Measurements from ENCODE around the gene COBL. TPM values are rescaled to one million over a fixed set of nuclear protein-coding genes. Genes with fewer than 3 reads are reported as not detected.

COBL gene
- total RNA-seq, 1 donor from 2014 or later: 0.05 TPM

DNA sequence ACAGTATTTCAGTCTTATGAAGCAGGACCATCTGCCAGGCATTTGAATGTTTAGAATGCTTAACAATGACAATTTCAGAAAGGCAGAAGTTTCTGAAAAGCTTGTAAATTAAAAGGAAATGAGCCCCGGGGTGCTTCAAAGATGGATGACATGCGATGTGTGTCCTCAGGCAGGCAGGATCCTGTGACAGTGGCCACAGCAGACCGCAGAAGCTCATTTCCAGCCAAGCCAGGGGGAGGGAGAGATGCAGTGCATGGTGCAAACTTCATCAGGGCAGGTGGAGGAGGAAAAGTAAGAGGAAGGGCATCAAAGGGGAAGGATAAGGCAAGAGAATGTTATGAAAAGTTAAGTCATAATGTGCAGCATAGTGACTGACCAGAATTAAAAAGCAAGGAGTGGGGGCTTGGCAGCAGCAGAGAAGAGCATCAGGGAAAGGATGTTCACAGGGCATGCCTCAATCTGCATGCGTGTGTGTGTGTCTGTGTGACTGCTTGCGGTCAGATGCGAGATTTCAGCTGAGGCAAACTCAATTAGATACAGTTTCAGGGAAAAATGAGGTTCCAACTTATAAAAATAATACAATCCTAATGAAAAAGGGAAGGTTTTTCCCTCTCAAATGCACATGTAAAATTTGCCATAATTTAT is 173.7 kb downstream of the COBL start:
- Mint-ChIP-seq H3K4me1 (peaks cover 6% of the 10 kb centered on the region), H3K9me3 (no peaks in the 10 kb centered on the region), H3K4me3 (no peak overlapping the region), H3K27me3 (ENCODE audit: low read depth) (peaks cover 4% of the 10 kb centered on the region), H3K36me3 (ENCODE audit: low read depth) (no peaks in the 10 kb centered on the region), H3K27ac (ENCODE audit: unreplicated experiment) (peak overlapping the region; percentile 3)
- TF ChIP-seq, protein P1, sequence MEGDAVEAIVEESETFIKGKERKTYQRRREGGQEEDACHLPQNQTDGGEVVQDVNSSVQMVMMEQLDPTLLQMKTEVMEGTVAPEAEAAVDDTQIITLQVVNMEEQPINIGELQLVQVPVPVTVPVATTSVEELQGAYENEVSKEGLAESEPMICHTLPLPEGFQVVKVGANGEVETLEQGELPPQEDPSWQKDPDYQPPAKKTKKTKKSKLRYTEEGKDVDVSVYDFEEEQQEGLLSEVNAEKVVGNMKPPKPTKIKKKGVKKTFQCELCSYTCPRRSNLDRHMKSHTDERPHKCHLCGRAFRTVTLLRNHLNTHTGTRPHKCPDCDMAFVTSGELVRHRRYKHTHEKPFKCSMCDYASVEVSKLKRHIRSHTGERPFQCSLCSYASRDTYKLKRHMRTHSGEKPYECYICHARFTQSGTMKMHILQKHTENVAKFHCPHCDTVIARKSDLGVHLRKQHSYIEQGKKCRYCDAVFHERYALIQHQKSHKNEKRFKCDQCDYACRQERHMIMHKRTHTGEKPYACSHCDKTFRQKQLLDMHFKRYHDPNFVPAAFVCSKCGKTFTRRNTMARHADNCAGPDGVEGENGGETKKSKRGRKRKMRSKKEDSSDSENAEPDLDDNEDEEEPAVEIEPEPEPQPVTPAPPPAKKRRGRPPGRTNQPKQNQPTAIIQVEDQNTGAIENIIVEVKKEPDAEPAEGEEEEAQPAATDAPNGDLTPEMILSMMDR (conservative IDR thresholded peaks at IDR 0.05): no peak
- DNase-seq (ENCODE audit: low read depth, low spot score): no peak

- TF ChIP-seq, protein P1 (conservative IDR thresholded peaks at IDR 0.05): peak; percentile 66
- H3K4me3 Mint-ChIP-seq: no peak overlapping the region
- DNase-seq (ENCODE audit: low read depth, low spot score): no peak
- H3K9me3 Mint-ChIP-seq: no peaks in the 10 kb centered on the region
- H3K27me3 Mint-ChIP-seq (ENCODE audit: low read depth): peaks cover 4% of the 10 kb centered on the region
- H3K27ac Mint-ChIP-seq (ENCODE audit: unreplicated experiment): no peak overlapping the region
- no peaks in the 10 kb centered on the region for H3K36me3 Mint-ChIP-seq (ENCODE audit: low read depth)
- H3K4me1 Mint-ChIP-seq: peaks cover 6% of the 10 kb centered on the region
Observed at GRCh38 chr7:51141451-51142003, 175.1 kb downstream of the COBL start.

DNA sequence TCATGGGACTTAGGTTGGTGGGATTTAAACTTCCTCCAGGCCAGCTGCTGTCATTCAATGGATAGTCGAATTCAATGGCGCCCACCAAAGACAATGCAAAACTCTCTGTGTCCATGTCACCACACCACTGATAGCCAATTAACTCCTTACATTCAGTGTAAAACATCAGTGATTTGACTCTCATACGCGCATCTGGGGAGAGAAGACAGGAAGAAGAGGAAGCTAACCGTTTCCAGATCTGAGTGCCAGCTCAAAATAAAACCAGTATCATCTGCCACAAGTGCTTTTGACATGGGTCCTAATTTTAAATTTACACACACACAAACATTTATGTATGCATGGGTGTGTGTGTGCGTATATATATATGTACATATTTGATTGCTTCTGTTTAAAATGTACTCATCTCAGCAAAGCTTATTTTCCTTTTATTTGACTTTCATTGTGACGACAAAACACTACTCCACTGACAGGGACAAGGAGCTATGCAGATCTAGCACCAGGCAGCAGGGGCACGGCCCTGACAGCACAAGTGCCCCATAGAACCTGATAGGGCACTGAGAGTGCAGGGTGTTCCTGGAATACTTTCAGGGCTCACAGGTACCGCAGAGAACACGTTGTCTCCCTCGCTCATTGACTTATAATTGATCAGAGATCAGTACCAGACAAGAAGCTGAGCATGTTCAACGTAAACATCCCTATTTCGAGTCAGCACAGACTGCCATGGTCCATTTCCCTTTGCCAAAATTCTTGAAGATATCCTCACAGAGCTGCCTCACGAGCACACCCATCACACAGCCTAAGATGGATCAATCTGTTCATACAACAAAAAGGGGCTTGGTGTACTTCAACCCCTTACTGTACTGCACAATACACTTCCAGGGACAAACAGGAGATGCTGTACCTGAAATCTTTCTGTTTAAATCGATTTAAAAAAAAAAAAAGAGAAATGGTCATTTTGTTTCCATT is 176.1 kb downstream of the COBL start:
- no peak overlapping the region for H3K27ac Mint-ChIP-seq (ENCODE audit: unreplicated experiment)
- TF ChIP-seq, protein P1 (conservative IDR thresholded peaks at IDR 0.05): no peak
- H3K4me1 Mint-ChIP-seq: peaks cover 6% of the 10 kb centered on the region
- H3K9me3 Mint-ChIP-seq: no peaks in the 10 kb centered on the region
- H3K4me3 Mint-ChIP-seq: no peak overlapping the region
- H3K27me3 Mint-ChIP-seq (ENCODE audit: low read depth): peaks cover 4% of the 10 kb centered on the region
- no peak for DNase-seq (ENCODE audit: low read depth, low spot score)
- H3K36me3 Mint-ChIP-seq (ENCODE audit: low read depth): no peaks in the 10 kb centered on the region

GRCh38 chr7:51139796-51140195 is 176.8 kb downstream of the COBL start:
- Mint-ChIP-seq H3K4me3 (no peak overlapping the region), H3K4me1 (peaks cover 6% of the 10 kb centered on the region), H3K9me3 (no peaks in the 10 kb centered on the region), H3K27ac (ENCODE audit: unreplicated experiment) (no peak overlapping the region), H3K27me3 (ENCODE audit: low read depth) (peaks cover 4% of the 10 kb centered on the region), H3K36me3 (ENCODE audit: low read depth) (no peaks in the 10 kb centered on the region)
- TF ChIP-seq, protein P1 (conservative IDR thresholded peaks at IDR 0.05): no peak
- DNase-seq (ENCODE audit: low read depth, low spot score): no peak

DNA sequence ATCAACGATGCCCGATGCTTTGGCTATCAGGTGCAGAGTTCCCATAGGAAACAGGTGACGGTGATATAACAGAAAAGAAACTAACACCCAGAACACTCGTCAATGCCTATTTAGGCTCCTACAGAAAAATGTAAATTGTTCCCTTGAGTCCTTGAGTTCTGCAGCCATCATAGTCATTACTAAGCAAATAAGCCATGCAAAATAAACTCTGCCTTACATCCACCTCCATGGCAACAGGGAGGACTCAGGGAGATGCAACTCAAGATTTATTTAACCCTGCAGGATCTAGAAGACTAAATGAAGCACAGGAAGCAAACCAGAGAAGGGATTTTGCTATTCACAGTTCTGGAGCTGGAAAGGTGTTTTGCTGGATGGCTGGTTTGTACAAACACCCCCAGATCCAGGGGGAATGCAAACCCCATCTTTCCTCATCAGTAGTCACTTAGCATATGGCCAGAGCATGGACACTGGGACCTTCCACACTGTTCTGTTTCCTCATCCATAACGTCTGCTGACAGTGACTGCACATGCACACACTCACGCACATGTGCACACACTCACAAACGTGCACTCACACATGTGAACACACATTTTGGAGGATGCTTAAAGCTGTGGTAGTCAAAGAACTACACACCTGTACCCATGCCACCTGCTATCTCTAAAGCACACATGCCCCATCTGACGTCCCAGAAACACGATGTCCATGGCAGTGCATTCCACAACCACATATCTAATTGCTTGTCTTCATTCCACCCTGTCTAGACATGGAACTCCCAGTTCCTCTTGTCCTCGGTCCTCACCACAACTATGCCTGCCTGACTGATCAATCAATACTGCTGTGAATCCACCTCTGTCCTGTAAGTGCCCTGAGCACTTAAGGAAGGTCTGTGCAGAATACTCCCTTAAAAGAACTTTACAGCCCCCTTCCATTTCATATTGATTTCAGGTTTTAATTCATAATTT is 178.2 kb downstream of the COBL start:
- Mint-ChIP-seq H3K4me3 (no peak overlapping the region), H3K27ac (ENCODE audit: unreplicated experiment) (no peak overlapping the region)

More for the DNA sequence above, 178.2 kb downstream of the COBL start:
- peaks cover 6% of the 10 kb centered on the region for H3K4me1 Mint-ChIP-seq
- TF ChIP-seq, protein P1 (conservative IDR thresholded peaks at IDR 0.05): no peak
- no peak for DNase-seq (ENCODE audit: low read depth, low spot score)
- no peaks in the 10 kb centered on the region for H3K36me3 Mint-ChIP-seq (ENCODE audit: low read depth)
- no peaks in the 10 kb centered on the region for H3K9me3 Mint-ChIP-seq
- peaks cover 4% of the 10 kb centered on the region for H3K27me3 Mint-ChIP-seq (ENCODE audit: low read depth)

Measured in neural crest cell (in vitro differentiated cells).